ENCODE data around the gene MGLL.
A peak's percentile ranks its signal among the peaks of the same experiment; 100 is the strongest.

The MGLL gene

GRCh38 chr3:127799476-127800222, 22.7 kb downstream of the MGLL start:
- Histone ChIP-seq H3K27ac (replicated peaks) (peak overlapping the region; percentile 79), H3K4me3 (replicated peaks; ENCODE audit: insufficient read depth, low read length) (no peak overlapping the region), H3K27me3 (ENCODE audit: insufficient read depth, poor library complexity, severe bottlenecking) (no peaks in the 10 kb centered on the region)
- TF ChIP-seq POLR2AphosphoS5 (IDR thresholded peaks at IDR 0.05; ENCODE audit: low read depth): no peak
- TF ChIP-seq GABPA (IDR thresholded peaks at IDR 0.05; ENCODE audit: low read depth): no peak
- no peak for TF ChIP-seq CTCF (IDR thresholded peaks at IDR 0.05; ENCODE audit: insufficient read depth, low read length)
- no peak for TF ChIP-seq SPI1 (IDR thresholded peaks at IDR 0.05; ENCODE audit: borderline replicate concordance, low read depth)
- TF ChIP-seq, protein P1, sequence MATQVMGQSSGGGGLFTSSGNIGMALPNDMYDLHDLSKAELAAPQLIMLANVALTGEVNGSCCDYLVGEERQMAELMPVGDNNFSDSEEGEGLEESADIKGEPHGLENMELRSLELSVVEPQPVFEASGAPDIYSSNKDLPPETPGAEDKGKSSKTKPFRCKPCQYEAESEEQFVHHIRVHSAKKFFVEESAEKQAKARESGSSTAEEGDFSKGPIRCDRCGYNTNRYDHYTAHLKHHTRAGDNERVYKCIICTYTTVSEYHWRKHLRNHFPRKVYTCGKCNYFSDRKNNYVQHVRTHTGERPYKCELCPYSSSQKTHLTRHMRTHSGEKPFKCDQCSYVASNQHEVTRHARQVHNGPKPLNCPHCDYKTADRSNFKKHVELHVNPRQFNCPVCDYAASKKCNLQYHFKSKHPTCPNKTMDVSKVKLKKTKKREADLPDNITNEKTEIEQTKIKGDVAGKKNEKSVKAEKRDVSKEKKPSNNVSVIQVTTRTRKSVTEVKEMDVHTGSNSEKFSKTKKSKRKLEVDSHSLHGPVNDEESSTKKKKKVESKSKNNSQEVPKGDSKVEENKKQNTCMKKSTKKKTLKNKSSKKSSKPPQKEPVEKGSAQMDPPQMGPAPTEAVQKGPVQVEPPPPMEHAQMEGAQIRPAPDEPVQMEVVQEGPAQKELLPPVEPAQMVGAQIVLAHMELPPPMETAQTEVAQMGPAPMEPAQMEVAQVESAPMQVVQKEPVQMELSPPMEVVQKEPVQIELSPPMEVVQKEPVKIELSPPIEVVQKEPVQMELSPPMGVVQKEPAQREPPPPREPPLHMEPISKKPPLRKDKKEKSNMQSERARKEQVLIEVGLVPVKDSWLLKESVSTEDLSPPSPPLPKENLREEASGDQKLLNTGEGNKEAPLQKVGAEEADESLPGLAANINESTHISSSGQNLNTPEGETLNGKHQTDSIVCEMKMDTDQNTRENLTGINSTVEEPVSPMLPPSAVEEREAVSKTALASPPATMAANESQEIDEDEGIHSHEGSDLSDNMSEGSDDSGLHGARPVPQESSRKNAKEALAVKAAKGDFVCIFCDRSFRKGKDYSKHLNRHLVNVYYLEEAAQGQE (IDR thresholded peaks at IDR 0.05; ENCODE audit: insufficient replicate concordance, low read depth): no peak
- DNase-seq (ENCODE audit: low read depth in 1 of 2, low spot score in 1 of 2): no peak

- H3K27me3 ChIP-seq (ENCODE audit: insufficient read depth, poor library complexity, severe bottlenecking): no peaks in the 10 kb centered on the region
- DNase-seq (ENCODE audit: low read depth in 1 of 2, low spot score in 1 of 2): no peak
- no peak overlapping the region for H3K4me3 ChIP-seq (replicated peaks; ENCODE audit: insufficient read depth, low read length)
- H3K27ac ChIP-seq (replicated peaks): no peak overlapping the region
- TF ChIP-seq POLR2AphosphoS5 (IDR thresholded peaks at IDR 0.05; ENCODE audit: low read depth) (no peak), SPI1 (IDR thresholded peaks at IDR 0.05; ENCODE audit: borderline replicate concordance, low read depth) (no peak), GABPA (IDR thresholded peaks at IDR 0.05; ENCODE audit: low read depth) (no peak), CTCF (IDR thresholded peaks at IDR 0.05; ENCODE audit: insufficient read depth, low read length) (no peak)
- TF ChIP-seq, protein P1 (IDR thresholded peaks at IDR 0.05; ENCODE audit: insufficient replicate concordance, low read depth): no peak
Observed at GRCh38 chr3:127798716-127799115, 23.6 kb downstream of the MGLL start.

DNA sequence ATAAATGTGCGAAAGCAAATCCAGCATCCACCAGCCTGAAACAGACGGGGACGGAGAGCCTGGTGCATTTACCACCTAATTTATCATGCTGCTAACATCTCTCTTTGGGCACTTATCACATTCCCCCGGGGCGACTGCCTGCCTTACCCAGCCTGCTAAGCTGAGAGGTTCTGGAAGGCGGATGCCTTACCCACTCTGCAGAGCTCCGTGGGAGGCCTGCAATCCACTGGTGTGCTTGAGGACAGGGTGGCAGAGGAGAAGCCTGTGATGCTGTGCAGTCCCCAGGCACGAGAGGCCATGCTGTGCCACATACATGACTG, 25.5 kb downstream of the MGLL start:
- no peak overlapping the region for H3K27ac ChIP-seq (replicated peaks)
- H3K27me3 ChIP-seq (ENCODE audit: insufficient read depth, poor library complexity, severe bottlenecking): no peaks in the 10 kb centered on the region
- TF ChIP-seq SPI1 (IDR thresholded peaks at IDR 0.05; ENCODE audit: borderline replicate concordance, low read depth) (no peak), POLR2AphosphoS5 (IDR thresholded peaks at IDR 0.05; ENCODE audit: low read depth) (no peak), CTCF (IDR thresholded peaks at IDR 0.05; ENCODE audit: insufficient read depth, low read length) (no peak), GABPA (IDR thresholded peaks at IDR 0.05; ENCODE audit: low read depth) (no peak)
- TF ChIP-seq, protein P1 (IDR thresholded peaks at IDR 0.05; ENCODE audit: insufficient replicate concordance, low read depth): no peak
- DNase-seq (ENCODE audit: low read depth in 1 of 2, low spot score in 1 of 2): no peak
- H3K4me3 ChIP-seq (replicated peaks; ENCODE audit: insufficient read depth, low read length): no peak overlapping the region

All from HL-60 (cell line).